GM23338 (cell line): ENCODE measurements around the gene BLVRA. TPM values are rescaled to one million over a fixed set of nuclear protein-coding genes. Genes with fewer than 3 reads are reported as not detected.
A peak's percentile ranks its signal among the peaks of the same experiment; 100 is the strongest.

Source experiments
- ATAC-seq: fragments of 200-7000 bp; cut with Tn5 transposase; 3 replicates; pipeline ENCODE4 v1.9.1; 2020
- DNase-seq: peaks from one replicate; pipeline ENCODE4 v3.0.0-alpha.2; 2015; ENCODE audit warnings: low spot score
- H2AFZ ChIP-seq: fragments of 200-600 bp; sonication (generic); 2 replicates; pipeline ENCODE4 v1.8.0; 2016; ENCODE audit warnings: antibody characterized with exemption, mild to moderate bottlenecking, moderate library complexity
- H3F3A ChIP-seq: fragments of 200-600 bp; sonication (generic); replicated peaks from 2 replicates; pipeline ENCODE4 v1.8.0; 2017; ENCODE audit warnings: antibody characterized with exemption, mixed run types, low read depth
- H3K27ac ChIP-seq: fragments of 200-600 bp; sonication (generic); 2 replicates; pipeline ENCODE4 v1.6.1; 2016; ENCODE audit warnings: low read depth
- H3K27me3 ChIP-seq: fragments of 200-600 bp; sonication (generic); 2 replicates; pipeline ENCODE4 v1.8.0; 2016; ENCODE audit warnings: mild to moderate bottlenecking, mixed run types, moderate library complexity; ENCODE audit not compliant: insufficient read depth
- H3K36me3 ChIP-seq: fragments of 200-600 bp; sonication (generic); 2 replicates; pipeline ENCODE4 v1.8.0; 2016; ENCODE audit warnings: mild to moderate bottlenecking; ENCODE audit not compliant: insufficient read depth
- H3K4me1 ChIP-seq: fragments of 200-600 bp; sonication (generic); 2 replicates; pipeline ENCODE4 v1.8.0; 2016; ENCODE audit warnings: mild to moderate bottlenecking, moderate library complexity; ENCODE audit not compliant: insufficient read depth
- H3K4me2 ChIP-seq: fragments of 200-600 bp; sonication (generic); 2 replicates; pipeline ENCODE4 v1.7.1; 2017; ENCODE audit warnings: mixed run types
- H3K4me3 ChIP-seq: fragments of 200-600 bp; sonication (generic); 2 replicates; pipeline ENCODE4 v1.6.1; 2016; ENCODE audit warnings: mixed run types
- H3K79me2 ChIP-seq: fragments of 200-600 bp; sonication (generic); replicated peaks from 2 replicates; pipeline ENCODE4 v1.8.0; 2017; ENCODE audit warnings: mild to moderate bottlenecking; ENCODE audit not compliant: insufficient read depth
- H3K9me2 ChIP-seq: fragments of 200-600 bp; sonication (generic); 2 replicates; pipeline ENCODE4 v1.8.0; 2017; ENCODE audit not compliant: insufficient read depth
- H4K20me1 ChIP-seq: fragments of 200-600 bp; sonication (generic); replicated peaks from 2 replicates; pipeline ENCODE4 v1.8.0; 2017; ENCODE audit warnings: mild to moderate bottlenecking; ENCODE audit not compliant: insufficient read depth
- H3K27ac Mint-ChIP-seq: 2 replicates; pipeline ENCODE4 v1.8.0; 2020; ENCODE audit warnings: inconsistent platforms, mild to moderate bottlenecking, moderate library complexity, mixed read lengths
- H3K27me3 Mint-ChIP-seq: 3 replicates; pipeline ENCODE4 v1.8.0; 2022; ENCODE audit warnings: low read depth, mild to moderate bottlenecking, moderate library complexity, mixed read lengths, inconsistent platforms; ENCODE audit not compliant: insufficient read depth, poor library complexity
- H3K36me3 Mint-ChIP-seq: 3 replicates; pipeline ENCODE4 v1.8.0; 2021; ENCODE audit warnings: low read depth, mild to moderate bottlenecking, inconsistent platforms, moderate library complexity, mixed read lengths
- H3K4me1 Mint-ChIP-seq: 3 replicates; pipeline ENCODE4 v1.8.0; 2020; ENCODE audit warnings: mild to moderate bottlenecking, inconsistent platforms, mixed read lengths
- H3K4me3 Mint-ChIP-seq: 3 replicates; pipeline ENCODE4 v1.8.0; 2021; ENCODE audit warnings: moderate library complexity, mild to moderate bottlenecking, inconsistent platforms, mixed read lengths
- H3K9me3 Mint-ChIP-seq: 3 replicates; pipeline ENCODE4 v1.8.0; 2020; ENCODE audit warnings: moderate library complexity, mild to moderate bottlenecking, inconsistent platforms, mixed read lengths
- CREB1 ChIP-seq: fragments of 250-450 bp; sonication (Bioruptor Pico); IDR thresholded peaks from 2 replicates; pipeline ENCODE4 v1.5.0; 2020; ENCODE audit warnings: low read depth, mild to moderate bottlenecking, moderate library complexity
- CTCF ChIP-seq, 2 experiments: fragments of 200-600 bp in 1 of 2; sonication (generic) in 1 of 2; conservative IDR thresholded peaks; 2 replicates each; pipeline versions ENCODE4 v1.5.1 to v1.6.1; 2016 to 2017; ENCODE audit warnings: antibody characterized with exemption in 2 of 2, low read depth in 2 of 2, mild to moderate bottlenecking in 2 of 2, moderate library complexity in 1 of 2
- ETS1 ChIP-seq: IDR thresholded peaks from 2 replicates; pipeline ENCODE4 v1.6.1; 2016; ENCODE audit warnings: antibody characterized with exemption
- EZH2 ChIP-seq: fragments of 200-600 bp; sonication (generic); IDR thresholded peaks from one replicate; pipeline ENCODE4 v1.8.0; 2017; ENCODE audit warnings: antibody characterized with exemption, mild to moderate bottlenecking, low read depth; ENCODE audit not compliant: unreplicated experiment
- EZH2phosphoT487 ChIP-seq: fragments of 200-600 bp; sonication (generic); IDR thresholded peaks from one replicate; pipeline ENCODE4 v1.8.1; 2018; ENCODE audit warnings: antibody characterized with exemption; ENCODE audit not compliant: unreplicated experiment
- JUNB ChIP-seq: IDR thresholded peaks from one replicate; pipeline ENCODE4 v1.6.1; 2016; ENCODE audit warnings: antibody characterized with exemption; ENCODE audit not compliant: unreplicated experiment
- NANOG ChIP-seq: IDR thresholded peaks from 2 replicates; pipeline ENCODE4 v1.6.1; 2016; ENCODE audit warnings: antibody characterized with exemption, borderline replicate concordance
- POLR2AphosphoS5 ChIP-seq: IDR thresholded peaks from 2 replicates; pipeline ENCODE4 v1.6.1; 2016; ENCODE audit warnings: antibody characterized with exemption, low read depth
- REST ChIP-seq: IDR thresholded peaks from one replicate; pipeline ENCODE4 v1.6.1; 2018; ENCODE audit warnings: antibody characterized with exemption; ENCODE audit not compliant: unreplicated experiment
- STAT1 ChIP-seq: IDR thresholded peaks from one replicate; pipeline ENCODE4 v1.6.1; 2016; ENCODE audit warnings: antibody characterized with exemption; ENCODE audit not compliant: unreplicated experiment
- ZNF114 ChIP-seq: fragments of 250-450 bp; sonication (Bioruptor Pico); IDR thresholded peaks from 2 replicates; pipeline ENCODE4 v1.5.0; 2020; ENCODE audit warnings: mild to moderate bottlenecking, moderate library complexity
- ZNF331 ChIP-seq: fragments of 250-450 bp; sonication (Bioruptor Pico); IDR thresholded peaks from 2 replicates; pipeline ENCODE4 v1.5.0; 2020; ENCODE audit warnings: low read depth, mild to moderate bottlenecking, moderate library complexity
- ZNF462 ChIP-seq: fragments of 250-450 bp; sonication (Bioruptor Pico); IDR thresholded peaks from 2 replicates; pipeline ENCODE4 v1.5.0; 2020; ENCODE audit warnings: mild to moderate bottlenecking, moderate library complexity
- polyA plus RNA-seq: library from polyadenylated mRNA; unstranded; fragments of >200 nt; fragmentation: Nextera tagmentation; extraction: Ambion mirVana; gene quantifications from 2 replicates; pipeline ENCODE4 v1.2.1, GENCODE V29; 2016
- total RNA-seq: library from RNA; depleted of rRNA; stranded (reverse); fragments of >200 nt; shearing (Covaris generic); gene quantifications from 2 replicates; pipeline ENCODE4 v1.2.3, GENCODE V29; 2014

BLVRA gene
- total and polyA plus RNA-seq, 2 experiments from 2014 or later, result 17.0 to 46.5 TPM

- H3K4me3 ChIP-seq, result no peak overlapping the region
- no peak overlapping the region for H3K27ac ChIP-seq
Measured at GRCh38 chr7:43764807-43765491, 6.5 kb downstream of the BLVRA start.

More at GRCh38 chr7:43764807-43765491, 6.5 kb downstream of the BLVRA start:
- H3K27me3 Mint-ChIP-seq, result peaks cover 7% of the 10 kb centered on the region
- Histone ChIP-seq H3K27me3 (peaks cover 4% of the 10 kb centered on the region), H3K4me1 (peaks cover 22% of the 10 kb centered on the region), H3K9me2 (peaks cover 4% of the 10 kb centered on the region; the same call in 1 of the 2 replicates), H3K36me3 (no peaks in the 10 kb centered on the region), H4K20me1 (no peaks in the 10 kb centered on the region), H3F3A (0 out of 2 replicates have a peak, but pooled peaks cover 3% of the 10 kb centered on the region), H3K79me2 (no peaks in the 10 kb centered on the region), H2AFZ (no peak overlapping the region), H3K4me2 (peak overlapping the region; percentile 60)
- H3K4me3 Mint-ChIP-seq, result no peak overlapping the region
- no peaks in the 10 kb centered on the region for H3K36me3 Mint-ChIP-seq
- DNase-seq, result no peak
- ATAC-seq, result no peak
- no peak overlapping the region for H3K27ac Mint-ChIP-seq
- peaks cover 22% of the 10 kb centered on the region for H3K4me1 Mint-ChIP-seq
- TF ChIP-seq ZNF114 (CRISPR knock-in tag) (no peak), EZH2 (no peak), NANOG (no peak), ETS1 (no peak), ZNF331 (CRISPR knock-in tag) (no peak), REST (no peak), ZNF462 (CRISPR knock-in tag) (no peak), CREB1 (CRISPR knock-in tag) (no peak), CTCF (conservative IDR thresholded peaks at IDR 0.05; ENCODE audit: low read depth in 2 of 2) (no peak), STAT1 (no peak), JUNB (no peak), POLR2AphosphoS5 (no peak), EZH2phosphoT487 (no peak)
- no peaks in the 10 kb centered on the region for H3K9me3 Mint-ChIP-seq
